NCI-H748 (cell line): ENCODE results near the gene SLC10A1.
"Not testable (repeated sequence)": the region's sequence is repeated elsewhere in the genome, so short reads cannot be mapped to it uniquely, and the experiment has no call there.

Experiments used
- DNase-seq: peaks from one replicate; lab custom pipeline; 2025; ENCODE audit not compliant: unreplicated experiment; lab: John Stamatoyannopoulos, UW

SLC10A1 gene

GRCh38 chr14:69796797-69797500, at the start of gene SLC10A1:
SLC10A1 (minus strand) TSS chr14:69797241; CDS start chr14:69797155, 86 bp downstream.
- DNase-seq, result no peak

- no peak for DNase-seq
Measured at GRCh38 chr14:69845787-69846186, 48.7 kb upstream of the SLC10A1 start.

- no peak for DNase-seq
Measured at GRCh38 chr14:69845050-69845581, 48.1 kb upstream of the SLC10A1 start.

- no peak for DNase-seq
Measured at GRCh38 chr14:69844171-69844570, 47.1 kb upstream of the SLC10A1 start.

- DNase-seq, result peak; percentile 97
Measured at GRCh38 chr14:69842686-69843420, 45.8 kb upstream of the SLC10A1 start.

GRCh38 chr14:69841656-69842055, 44.6 kb upstream of the SLC10A1 start:
- DNase-seq, result peak; percentile 33

GRCh38 chr14:69839661-69840060, 42.6 kb upstream of the SLC10A1 start:
- DNase-seq, result no peak

- peak; percentile 13 for DNase-seq
Measured at GRCh38 chr14:69838881-69839416, 41.9 kb upstream of the SLC10A1 start.

- DNase-seq, result no peak
Measured at GRCh38 chr14:69828879-69829278, 31.8 kb upstream of the SLC10A1 start.

- DNase-seq, result no peak
Measured at GRCh38 chr14:69828354-69828753, 31.3 kb upstream of the SLC10A1 start.

GRCh38 chr14:69827560-69827959, 30.5 kb upstream of the SLC10A1 start:
- DNase-seq, result no peak

- DNase-seq, result no peak
Measured at GRCh38 chr14:69822456-69822855, 25.4 kb upstream of the SLC10A1 start.

- DNase-seq, result no peak
Measured at GRCh38 chr14:69820991-69821390, 23.9 kb upstream of the SLC10A1 start.

GRCh38 chr14:69819607-69820006, 22.6 kb upstream of the SLC10A1 start:
- no peak for DNase-seq

GRCh38 chr14:69818758-69819191, 21.7 kb upstream of the SLC10A1 start:
- peak; percentile 70 for DNase-seq

- DNase-seq, result no peak
Measured at GRCh38 chr14:69816216-69816615, 19.2 kb upstream of the SLC10A1 start.

GRCh38 chr14:69815556-69815955, 18.5 kb upstream of the SLC10A1 start:
- no peak for DNase-seq

- DNase-seq, result peak; percentile 14
Measured at GRCh38 chr14:69814397-69814796, 17.4 kb upstream of the SLC10A1 start.

GRCh38 chr14:69813346-69813745, 16.3 kb upstream of the SLC10A1 start:
- DNase-seq, result not testable (repeated sequence)

- DNase-seq, result peak; percentile 48
Measured at GRCh38 chr14:69812711-69813110, 15.7 kb upstream of the SLC10A1 start.

GRCh38 chr14:69811868-69812252, 14.8 kb upstream of the SLC10A1 start:
- DNase-seq, result no peak
